HCT116 (cell line): ENCODE data around the gene ZNF516. TPM values are rescaled to one million over a fixed set of nuclear protein-coding genes. Genes with fewer than 3 reads are reported as not detected.

ENCODE experiments used
- ATAC-seq: fragments of 200-7000 bp; cut with Tn5 transposase; 2 replicates; pipeline ENCODE4 v1.9.1; 2020; ENCODE audit warnings: mild to moderate bottlenecking, moderate library complexity
- BruUV-seq: library from RNA; stranded (reverse); fragments of 400-500 nt; replicated peaks from 2 replicates; lab custom pipeline; 2021; lab: Mats Ljungman, UMichigan
- CTCF ChIA-PET: fragments of 300-600 bp; sonication (Branson Sonifier 250); formaldehyde crosslinking; loops from one replicate; lab custom pipeline; 2021; ENCODE audit warnings: antibody characterized with exemption; lab: Charles Lee
- POLR2A ChIA-PET: fragments of 300-600, 350-600 bp; sonication (Branson Sonifier 250); formaldehyde crosslinking; loops from one replicate; lab custom pipeline; 2021; ENCODE audit warnings: antibody characterized with exemption; lab: Charles Lee
- RAD21 ChIA-PET, 2 experiments: fragments of 300-600 bp; sonication (Branson Sonifier 250); formaldehyde crosslinking; loops; one replicate each; lab custom pipeline; 2023; ENCODE audit warnings: low total read pairs in 2 of 2; ENCODE audit not compliant: uncharacterized antibody in 2 of 2, unreplicated experiment in 2 of 2, low non-redundant PET in 1 of 2; lab: Charles Lee
- DNase-seq: peaks from one replicate; pipeline ENCODE4 v3.0.0-alpha.2; 2010; ENCODE audit warnings: low read depth, low spot score
- H2AFZ ChIP-seq: fragments of 200-600 bp; shearing (Covaris generic), sonication (generic); 2 replicates; pipeline ENCODE4 v1.6.1; 2017; ENCODE audit warnings: low read depth, mixed run types, mixed read lengths, antibody characterized with exemption, low read length; ENCODE audit not compliant: poor library complexity, severe bottlenecking
- H3K27ac ChIP-seq: 2 replicates; pipeline ENCODE4 v1.5.1; 2012; ENCODE audit warnings: low read depth, low read length
- H3K27me3 ChIP-seq: fragments of 200-600 bp; sonication (generic); 2 replicates; pipeline ENCODE4 v1.6.1; 2016; ENCODE audit warnings: mixed run types, low read length, mixed read lengths; ENCODE audit not compliant: insufficient read depth
- H3K36me3 ChIP-seq, 2 experiments: fragments of 200-500 bp in 1 of 2; fragments of 200-600 bp in 1 of 2; sonication (Bioruptor generic) in 1 of 2; sonication (generic) in 1 of 2; 2 replicates each; pipeline versions ENCODE4 v1.5.1 to v1.6.1; 2014 to 2016; ENCODE audit warnings: low read length in 2 of 2, inconsistent platforms in 1 of 2, mixed read lengths in 1 of 2, mixed run types in 1 of 2; ENCODE audit not compliant: insufficient read depth in 2 of 2, control insufficient read depth in 1 of 2
- H3K4me1 ChIP-seq, 2 experiments: fragments of 200-600 bp in 1 of 2; sonication (generic) in 1 of 2; 2 replicates each; pipeline versions ENCODE4 v1.5.1 to v1.6.1; 2012 to 2017; ENCODE audit warnings: low read length in 2 of 2, inconsistent platforms in 1 of 2, mild to moderate bottlenecking in 1 of 2, mixed read lengths in 1 of 2, mixed run types in 1 of 2, moderate library complexity in 1 of 2; ENCODE audit not compliant: insufficient read depth in 2 of 2, control insufficient read depth in 1 of 2
- H3K4me2 ChIP-seq: fragments of 200-600 bp; sonication (generic); 2 replicates; pipeline ENCODE4 v1.6.1; 2017; ENCODE audit warnings: mixed run types, low read length, mixed read lengths
- H3K4me3 ChIP-seq, 2 experiments: fragments of 200-600 bp in 1 of 2; sonication (generic) in 1 of 2; replicated peaks in 1 of 2; 2 replicates each; pipeline ENCODE4 v1.5.1; 2011 to 2016; ENCODE audit warnings: low read length in 2 of 2, control low read depth in 1 of 2, low read depth in 1 of 2, mild to moderate bottlenecking in 1 of 2, mixed read lengths in 1 of 2, mixed run types in 1 of 2
- H3K79me2 ChIP-seq: fragments of 200-600 bp; sonication (generic); 2 replicates; pipeline ENCODE4 v1.6.1; 2017; ENCODE audit warnings: mild to moderate bottlenecking, mixed run types, low read length, moderate library complexity, mixed read lengths; ENCODE audit not compliant: insufficient read depth
- H3K9ac ChIP-seq: fragments of 200-600 bp; sonication (generic); 2 replicates; pipeline ENCODE4 v1.6.1; 2016; ENCODE audit warnings: low read length, mixed read lengths
- H3K9me2 ChIP-seq: fragments of 200-600 bp; sonication (generic), shearing (Covaris generic); 2 replicates; pipeline ENCODE4 v1.6.1; 2017; ENCODE audit warnings: mixed run types, mild to moderate bottlenecking, moderate library complexity; ENCODE audit not compliant: insufficient read depth
- H3K9me3 ChIP-seq, 2 experiments: fragments of 200-500 bp in 1 of 2; fragments of 200-600 bp in 1 of 2; sonication (Bioruptor generic) in 1 of 2; sonication (generic) in 1 of 2; 2 replicates each; pipeline ENCODE4 v1.6.1; 2014 to 2017; ENCODE audit warnings: low read length in 2 of 2, mixed read lengths in 2 of 2, inconsistent platforms in 1 of 2, low read depth in 1 of 2, mild to moderate bottlenecking in 1 of 2, mixed run types in 1 of 2, moderate library complexity in 1 of 2; ENCODE audit not compliant: control insufficient read depth in 1 of 2, insufficient read depth in 1 of 2
- H4K20me1 ChIP-seq: fragments of 200-600 bp; sonication (generic), shearing (Covaris generic); 2 replicates; pipeline ENCODE4 v1.6.1; 2017; ENCODE audit warnings: mixed run types, mild to moderate bottlenecking, moderate library complexity; ENCODE audit not compliant: insufficient read depth
- CBX3 ChIP-seq: IDR thresholded peaks from 2 replicates; pipeline ENCODE4 v1.6.1; 2012; ENCODE audit warnings: low read depth
- CEBPB ChIP-seq: IDR thresholded peaks from 2 replicates; pipeline ENCODE4 v1.6.1; 2012; ENCODE audit warnings: low read depth
- EGR1 ChIP-seq: IDR thresholded peaks from 2 replicates; pipeline ENCODE4 v1.6.1; 2012; ENCODE audit warnings: low read depth
- EZH2 ChIP-seq: fragments of 200-600 bp; sonication (generic); IDR thresholded peaks from 2 replicates; pipeline ENCODE4 v1.6.1; 2017; ENCODE audit warnings: antibody characterized with exemption, mixed run types
- EZH2phosphoT487 ChIP-seq: fragments of 200-600 bp; IDR thresholded peaks from 2 replicates; pipeline ENCODE4 v1.6.1; 2018; ENCODE audit warnings: antibody characterized with exemption, borderline replicate concordance
- FOSL1 ChIP-seq: IDR thresholded peaks from 2 replicates; pipeline ENCODE4 v1.6.1; 2012; ENCODE audit warnings: low read depth
- POLR2A ChIP-seq: IDR thresholded peaks from 2 replicates; pipeline ENCODE4 v1.7.0; 2011; ENCODE audit warnings: borderline replicate concordance; ENCODE audit not compliant: insufficient read depth, insufficient read length; ENCODE audit errors: extremely low read depth
- POLR2AphosphoS5 ChIP-seq: IDR thresholded peaks from 2 replicates; pipeline ENCODE4 v1.6.1; 2011; ENCODE audit warnings: mild to moderate bottlenecking, low read depth, low read length, moderate library complexity
- SIN3A ChIP-seq: IDR thresholded peaks from 2 replicates; pipeline ENCODE4 v1.6.1; 2012; ENCODE audit warnings: low read depth
- SP1 ChIP-seq: IDR thresholded peaks from 2 replicates; pipeline ENCODE4 v1.6.1; 2012; ENCODE audit warnings: low read depth
- SRF ChIP-seq: IDR thresholded peaks from 2 replicates; pipeline ENCODE4 v1.6.1; 2012; ENCODE audit warnings: low read depth
- TCF7L2 ChIP-seq: IDR thresholded peaks from 2 replicates; pipeline ENCODE4 v1.7.0; 2011; ENCODE audit warnings: borderline replicate concordance, inconsistent platforms; ENCODE audit not compliant: insufficient read depth, insufficient read length; ENCODE audit errors: extremely low read depth
- YY1 ChIP-seq: IDR thresholded peaks from 2 replicates; pipeline ENCODE4 v1.6.1; 2011; ENCODE audit warnings: low read length, low read depth, moderate library complexity, mild to moderate bottlenecking; ENCODE audit not compliant: insufficient replicate concordance; ENCODE audit errors: extremely low read depth
- ZFX ChIP-seq: fragments of 450-650 bp; IDR thresholded peaks from 2 replicates; pipeline ENCODE4 v1.6.1; 2017
- ZNF274 ChIP-seq: fragments of 200-500 bp; sonication (Bioruptor generic); IDR thresholded peaks from 2 replicates; pipeline ENCODE4 v1.6.1; 2014; ENCODE audit warnings: mild to moderate bottlenecking, low read depth, low read length, inconsistent platforms
- intact Hi-C: fragments of 100-400 bp; cut with micrococcal nuclease; formaldehyde crosslinking; loops from 2 replicates; pipeline ENCODE4 v1.10.0; 2022
- total RNA-seq: library from RNA; stranded (reverse); gene quantifications from one replicate; pipeline ENCODE4 v1.2.1, GENCODE V29; 2021; ENCODE audit not compliant: unreplicated experiment
- TF ChIP-seq, protein P1 (sequence below): IDR thresholded peaks from 2 replicates; pipeline ENCODE4 v1.6.1; 2012; ENCODE audit warnings: low read depth
- TF ChIP-seq, protein P2 (sequence below): IDR thresholded peaks from 2 replicates; pipeline ENCODE4 v1.6.1; 2012
- TF ChIP-seq, protein P3 (sequence below): IDR thresholded peaks from 2 replicates; pipeline ENCODE4 v1.6.1; 2012

Gene ZNF516
- total RNA-seq, 1 experiment from 2014 or later, result 32.0 TPM

DNA sequence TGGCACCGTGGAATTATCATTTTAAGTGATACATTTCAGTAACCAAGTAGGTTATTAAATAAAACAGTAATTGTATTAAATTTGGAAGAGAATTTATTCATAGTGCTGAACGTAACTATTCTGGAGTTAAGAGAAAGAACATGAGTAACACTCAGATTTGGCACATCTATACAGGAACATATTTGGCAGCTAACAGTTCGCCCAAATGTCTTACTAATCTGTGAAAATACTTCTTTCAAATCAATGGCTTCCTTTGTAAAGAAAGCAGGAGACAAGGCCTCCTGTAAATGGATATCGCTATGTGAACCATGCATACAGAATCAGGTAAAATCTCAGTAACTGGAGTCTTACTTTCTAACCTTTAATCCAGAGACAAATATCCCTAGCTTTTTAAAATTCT is 64.4 kb downstream of the ZNF516 start:
- TF ChIP-seq EGR1 (no peak), ZFX (no peak)
- Histone ChIP-seq H2AFZ (no peak overlapping the region), H3K4me1 (peaks cover 0 to 3% of the 10 kb centered on the region in 2 experiments; a peak in 1 of 4 replicates), H3K4me2 (no peak overlapping the region), H3K79me2 (no peaks in the 10 kb centered on the region; the same call in 1 of the 2 replicates), H3K27me3 (no peaks in the 10 kb centered on the region), H3K9me2 (no peaks in the 10 kb centered on the region), H3K36me3 (no peaks in the 10 kb centered on the region), H3K9ac (no peak overlapping the region), H3K27ac (no peak overlapping the region), H3K4me3 (no peak overlapping the region), H3K9me3 (no peaks in the 10 kb centered on the region), H4K20me1 (no peaks in the 10 kb centered on the region)
- no TSS peak for BruUV-seq
- ChIA-PET POLR2A (no interaction called here), RAD21 (no interaction called here), CTCF (no interaction called here)
- ATAC-seq (no peak), DNase-seq (no peak)
- intact Hi-C loops, result no loop called here

DNA sequence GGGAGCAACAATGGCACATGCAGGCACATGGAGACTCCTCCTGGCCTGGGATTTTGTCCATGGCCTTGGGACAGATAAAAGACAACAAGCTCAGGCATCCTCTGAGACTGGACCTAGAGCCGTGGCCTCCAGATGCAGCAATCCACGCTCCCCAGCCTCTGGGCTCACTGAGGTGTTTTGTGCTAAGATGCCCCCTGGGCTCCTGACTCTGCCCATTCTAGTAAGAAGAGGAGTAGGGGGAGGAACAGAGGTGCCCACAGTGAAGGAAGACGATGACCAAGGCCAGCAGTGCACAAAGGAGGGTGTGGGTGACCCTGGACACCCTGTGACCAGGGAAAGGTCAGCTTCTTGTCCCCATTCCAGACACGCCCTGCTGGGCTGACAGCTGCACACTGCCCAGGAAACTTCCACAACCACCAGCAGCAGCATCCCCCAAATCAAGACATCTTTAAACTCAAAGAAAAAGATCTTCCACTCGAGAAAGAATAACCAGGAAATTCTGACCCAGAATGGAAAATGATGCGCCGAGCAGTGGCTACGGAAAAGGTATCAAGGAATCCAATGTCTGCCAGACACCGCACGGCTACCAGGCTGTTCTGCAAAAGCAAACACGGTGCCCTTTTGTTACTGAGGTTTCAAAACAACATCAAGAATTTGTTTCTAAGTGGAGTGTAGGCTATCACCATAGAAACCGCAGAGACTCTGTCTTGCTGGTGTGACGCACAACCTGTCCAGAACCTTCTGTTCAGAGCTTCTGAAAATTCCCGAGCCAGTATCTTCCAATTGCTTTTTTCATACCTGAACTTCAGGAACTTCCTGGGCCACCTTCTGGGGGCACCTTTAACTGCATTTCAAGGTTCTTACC is 65.5 kb downstream of the ZNF516 start:
- RAD21 ChIA-PET, result no interaction called here
- Histone ChIP-seq H4K20me1 (no peaks in the 10 kb centered on the region), H3K9me3 (no peaks in the 10 kb centered on the region), H2AFZ (no peak overlapping the region), H3K9me2 (no peaks in the 10 kb centered on the region), H3K36me3 (no peaks in the 10 kb centered on the region), H3K79me2 (no peaks in the 10 kb centered on the region; the same call in 1 of the 2 replicates), H3K27me3 (no peaks in the 10 kb centered on the region), H3K9ac (no peak overlapping the region), H3K4me2 (no peak overlapping the region), H3K27ac (no peak overlapping the region), H3K4me3 (no peak overlapping the region), H3K4me1 (peaks cover 0 to 3% of the 10 kb centered on the region in 2 experiments; a peak in 1 of 4 replicates)
- no TSS peak for BruUV-seq
- POLR2A ChIA-PET, result no interaction called here
- intact Hi-C loops, result no loop called here
- DNase-seq (no peak), ATAC-seq (no peak)
- CTCF ChIA-PET, result no interaction called here
- TF ChIP-seq SP1, result no peak
- TF ChIP-seq CBX3, result no peak
- no peak for TF ChIP-seq SIN3A
- no peak for TF ChIP-seq ZFX
- TF ChIP-seq FOSL1, result no peak
- TF ChIP-seq POLR2A, result no peak
- no peak for TF ChIP-seq TCF7L2
- no peak for TF ChIP-seq YY1
- TF ChIP-seq ZNF274, result no peak
- TF ChIP-seq EGR1, result no peak
- TF ChIP-seq, protein P1, sequence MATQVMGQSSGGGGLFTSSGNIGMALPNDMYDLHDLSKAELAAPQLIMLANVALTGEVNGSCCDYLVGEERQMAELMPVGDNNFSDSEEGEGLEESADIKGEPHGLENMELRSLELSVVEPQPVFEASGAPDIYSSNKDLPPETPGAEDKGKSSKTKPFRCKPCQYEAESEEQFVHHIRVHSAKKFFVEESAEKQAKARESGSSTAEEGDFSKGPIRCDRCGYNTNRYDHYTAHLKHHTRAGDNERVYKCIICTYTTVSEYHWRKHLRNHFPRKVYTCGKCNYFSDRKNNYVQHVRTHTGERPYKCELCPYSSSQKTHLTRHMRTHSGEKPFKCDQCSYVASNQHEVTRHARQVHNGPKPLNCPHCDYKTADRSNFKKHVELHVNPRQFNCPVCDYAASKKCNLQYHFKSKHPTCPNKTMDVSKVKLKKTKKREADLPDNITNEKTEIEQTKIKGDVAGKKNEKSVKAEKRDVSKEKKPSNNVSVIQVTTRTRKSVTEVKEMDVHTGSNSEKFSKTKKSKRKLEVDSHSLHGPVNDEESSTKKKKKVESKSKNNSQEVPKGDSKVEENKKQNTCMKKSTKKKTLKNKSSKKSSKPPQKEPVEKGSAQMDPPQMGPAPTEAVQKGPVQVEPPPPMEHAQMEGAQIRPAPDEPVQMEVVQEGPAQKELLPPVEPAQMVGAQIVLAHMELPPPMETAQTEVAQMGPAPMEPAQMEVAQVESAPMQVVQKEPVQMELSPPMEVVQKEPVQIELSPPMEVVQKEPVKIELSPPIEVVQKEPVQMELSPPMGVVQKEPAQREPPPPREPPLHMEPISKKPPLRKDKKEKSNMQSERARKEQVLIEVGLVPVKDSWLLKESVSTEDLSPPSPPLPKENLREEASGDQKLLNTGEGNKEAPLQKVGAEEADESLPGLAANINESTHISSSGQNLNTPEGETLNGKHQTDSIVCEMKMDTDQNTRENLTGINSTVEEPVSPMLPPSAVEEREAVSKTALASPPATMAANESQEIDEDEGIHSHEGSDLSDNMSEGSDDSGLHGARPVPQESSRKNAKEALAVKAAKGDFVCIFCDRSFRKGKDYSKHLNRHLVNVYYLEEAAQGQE, result no peak
- TF ChIP-seq, protein P2, sequence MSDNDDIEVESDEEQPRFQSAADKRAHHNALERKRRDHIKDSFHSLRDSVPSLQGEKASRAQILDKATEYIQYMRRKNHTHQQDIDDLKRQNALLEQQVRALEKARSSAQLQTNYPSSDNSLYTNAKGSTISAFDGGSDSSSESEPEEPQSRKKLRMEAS, result no peak
- no peak for TF ChIP-seq SRF
- no peak for TF ChIP-seq EZH2phosphoT487
- no peak for TF ChIP-seq POLR2AphosphoS5
- TF ChIP-seq, protein P3, sequence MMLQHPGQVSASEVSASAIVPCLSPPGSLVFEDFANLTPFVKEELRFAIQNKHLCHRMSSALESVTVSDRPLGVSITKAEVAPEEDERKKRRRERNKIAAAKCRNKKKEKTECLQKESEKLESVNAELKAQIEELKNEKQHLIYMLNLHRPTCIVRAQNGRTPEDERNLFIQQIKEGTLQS, result no peak
- no peak for TF ChIP-seq CEBPB
- no peak for TF ChIP-seq EZH2
